ENCODE data around the gene C6orf47. TPM values are rescaled to one million over a fixed set of nuclear protein-coding genes. Genes with fewer than 3 reads are reported as not detected.

The C6orf47 gene
- total and polyA plus RNA-seq, 4 experiments from 2014 or later, result 15.8 to 39.9 (median 33.6) TPM

- intact Hi-C loops (cut with micrococcal nuclease), result no loop called here
- H3K36me3 ChIP-seq (ENCODE audit: insufficient read depth, low read length), result peaks cover 47% of the 10 kb centered on the region
- Mint-ChIP-seq H3K4me1 (peaks cover 0 to 3% (median under 1%) of the 10 kb centered on the region in 4 donors), H3K27me3 (no peaks in the 10 kb centered on the region), H3K9me3 (no peaks in the 10 kb centered on the region), H3K36me3 (peaks cover 20 to 55% of the 10 kb centered on the region in 2 donors), H3K4me3 (no peak overlapping the region), H3K27ac (peak overlapping the region in 3 of 7 donors; percentile 7 to 68 (median 48))
- H3K4me1 ChIP-seq (ENCODE audit: insufficient read depth, low read length), result no peaks in the 10 kb centered on the region
- no peaks in the 10 kb centered on the region for H3K9me3 ChIP-seq (ENCODE audit: control insufficient read depth in 1 of 2, low read length in 2 of 2)
- ChIA-PET POLR2A (ENCODE audit: partially characterized antibody) (interaction anchor here (0.6 to 2.5 kb wide), 2 partner anchors 15 to 143 kb away, joined by 4 to 7 read pairs; partner anchors contain the start of gene ABHD16A), CTCF (ENCODE audit: partially characterized antibody) (interaction anchor here (0.8 kb wide), 1 partner anchor 142 kb away, joined by 4 read pairs; no protein-coding TSS in a partner anchor)
- H3K4me3 ChIP-seq (ENCODE audit: low read length in 2 of 2), result no peak overlapping the region
- DNase-seq, result no peak
- no peak overlapping the region for H3K27ac ChIP-seq (ENCODE audit: low read depth, low read length)
- H3K27me3 ChIP-seq (ENCODE audit: insufficient read depth, low read length), result no peaks in the 10 kb centered on the region
Measured at GRCh38 chr6:31687860-31688693, 27.5 kb upstream of the C6orf47 start.

- POLR2A ChIA-PET (ENCODE audit: partially characterized antibody), result interaction anchor here (2.5 kb wide), 1 partner anchor 16 kb away, joined by 7 read pairs; the partner anchor contains the start of gene ABHD16A
- no peaks in the 10 kb centered on the region for H3K27me3 Mint-ChIP-seq
- H3K36me3 Mint-ChIP-seq, result peaks cover 17 to 48% of the 10 kb centered on the region in 2 donors
- no peak overlapping the region for H3K4me3 Mint-ChIP-seq
- peak overlapping the region in 2 of 7 donors; percentile 52 to 64 for H3K27ac Mint-ChIP-seq
- CTCF ChIA-PET (ENCODE audit: partially characterized antibody), result interaction anchor here (0.8 kb wide), 1 partner anchor 142 kb away, joined by 4 read pairs; no protein-coding TSS in a partner anchor
- no peak overlapping the region for H3K4me3 ChIP-seq (ENCODE audit: low read length in 2 of 2)
- peaks cover 45% of the 10 kb centered on the region for H3K36me3 ChIP-seq (ENCODE audit: insufficient read depth, low read length)
- H3K4me1 ChIP-seq (ENCODE audit: insufficient read depth, low read length), result no peaks in the 10 kb centered on the region
- H3K27me3 ChIP-seq (ENCODE audit: insufficient read depth, low read length), result no peaks in the 10 kb centered on the region
- intact Hi-C loops (cut with micrococcal nuclease), result no loop called here
- peaks cover 0 to 2% (median under 1%) of the 10 kb centered on the region in 4 donors for H3K4me1 Mint-ChIP-seq
- no peak overlapping the region for H3K27ac ChIP-seq (ENCODE audit: low read depth, low read length)
- DNase-seq, result no peak
- no peaks in the 10 kb centered on the region for H3K9me3 Mint-ChIP-seq
- H3K9me3 ChIP-seq (ENCODE audit: control insufficient read depth in 1 of 2, low read length in 2 of 2), result no peaks in the 10 kb centered on the region
Measured at GRCh38 chr6:31687321-31687720, 26.7 kb upstream of the C6orf47 start.

- DNase-seq, result no peak
- H3K27ac ChIP-seq (ENCODE audit: low read depth, low read length), result no peak overlapping the region
- Mint-ChIP-seq H3K36me3 (peaks cover 16 to 46% of the 10 kb centered on the region in 2 donors), H3K4me3 (no peak overlapping the region), H3K27me3 (no peaks in the 10 kb centered on the region), H3K4me1 (peaks cover 2 to 5% (median 3%) of the 10 kb centered on the region in 4 donors), H3K27ac (peak overlapping the region in 3 of 7 donors; percentile 25 to 70 (median 47)), H3K9me3 (no peaks in the 10 kb centered on the region)
- H3K27me3 ChIP-seq (ENCODE audit: insufficient read depth, low read length), result no peaks in the 10 kb centered on the region
- POLR2A ChIA-PET (ENCODE audit: partially characterized antibody), result interaction anchor here (2.5 kb wide), 1 partner anchor 17 kb away, joined by 7 read pairs; the partner anchor contains the start of gene ABHD16A
- intact Hi-C loops (cut with micrococcal nuclease), result no loop called here
- H3K4me3 ChIP-seq (ENCODE audit: low read length in 2 of 2), result no peak overlapping the region
- CTCF ChIA-PET (ENCODE audit: partially characterized antibody), result interaction anchor here (1.2 kb wide), 1 partner anchor 144 kb away, joined by 3 read pairs; no protein-coding TSS in a partner anchor
- H3K9me3 ChIP-seq (ENCODE audit: control insufficient read depth in 1 of 2, low read length in 2 of 2), result no peaks in the 10 kb centered on the region
- H3K4me1 ChIP-seq (ENCODE audit: insufficient read depth, low read length), result peaks cover 4% of the 10 kb centered on the region
- peaks cover 45% of the 10 kb centered on the region for H3K36me3 ChIP-seq (ENCODE audit: insufficient read depth, low read length)
Measured at GRCh38 chr6:31686483-31686882, 25.9 kb upstream of the C6orf47 start.

GRCh38 chr6:31683591-31683990 is 23.0 kb upstream of the C6orf47 start:
- CTCF ChIA-PET (ENCODE audit: partially characterized antibody), result no interaction called here
- Mint-ChIP-seq H3K4me1 (peaks cover 11 to 21% (median 15%) of the 10 kb centered on the region in 4 donors), H3K27ac (peak overlapping the region in 2 of 7 donors; percentile 65 to 77), H3K27me3 (no peaks in the 10 kb centered on the region), H3K4me3 (peak overlapping the region in 1 of 8 donors; percentile 25), H3K9me3 (no peaks in the 10 kb centered on the region), H3K36me3 (peaks cover 14 to 26% of the 10 kb centered on the region in 2 donors)
- peaks cover 22% of the 10 kb centered on the region for H3K36me3 ChIP-seq (ENCODE audit: insufficient read depth, low read length)
- POLR2A ChIA-PET (ENCODE audit: partially characterized antibody), result interaction anchor here (1.3 to 1.4 kb wide), 2 partner anchors 131 to 144 kb away, joined by 3 read pairs; partner anchors contain the start of gene HSPA1B
- intact Hi-C loops (cut with micrococcal nuclease), result loop anchor here (5.0 kb wide), 1 partner anchor 54 kb away; the partner anchor contains the start of gene CLIC1
- H3K4me3 ChIP-seq (ENCODE audit: low read length in 2 of 2), result no peak overlapping the region
- no peak overlapping the region for H3K27ac ChIP-seq (ENCODE audit: low read depth, low read length)
- H3K4me1 ChIP-seq (ENCODE audit: insufficient read depth, low read length), result peaks cover 19% of the 10 kb centered on the region
- no peaks in the 10 kb centered on the region for H3K9me3 ChIP-seq (ENCODE audit: control insufficient read depth in 1 of 2, low read length in 2 of 2)
- no peaks in the 10 kb centered on the region for H3K27me3 ChIP-seq (ENCODE audit: insufficient read depth, low read length)
- DNase-seq, result no peak

- peaks cover 5% of the 10 kb centered on the region for H3K36me3 ChIP-seq (ENCODE audit: insufficient read depth, low read length)
- Mint-ChIP-seq H3K9me3 (no peaks in the 10 kb centered on the region), H3K4me3 (peak overlapping the region; percentile 86 to 91 (median 90)), H3K27me3 (no peaks in the 10 kb centered on the region), H3K4me1 (peaks cover 11 to 27% (median 16%) of the 10 kb centered on the region in 4 donors), H3K36me3 (peaks cover 2 to 8% of the 10 kb centered on the region in 2 donors), H3K27ac (peak overlapping the region; percentile 55 to 87 (median 77))
- no peaks in the 10 kb centered on the region for H3K9me3 ChIP-seq (ENCODE audit: control insufficient read depth in 1 of 2, low read length in 2 of 2)
- H3K27ac ChIP-seq (ENCODE audit: low read depth, low read length), result peak overlapping the region; percentile 51
- peak overlapping the region; percentile 69 to 70 for H3K4me3 ChIP-seq (ENCODE audit: low read length in 2 of 2)
- ChIA-PET CTCF (ENCODE audit: partially characterized antibody) (interaction anchor here (0.7 to 2.1 kb wide), 24 partner anchors 8 to 1086 kb away, joined by 3 to 11 read pairs (median 4); partner anchors contain the start of genes ABHD16A, CLIC1, DXO and GPANK1), POLR2A (ENCODE audit: partially characterized antibody) (interaction anchor here (0.7 to 2.1 kb wide), 15 partner anchors 14 to 183 kb away, joined by 3 to 13 read pairs (median 5); partner anchors contain the start of genes ABHD16A, BAG6, CSNK2B and GPANK1)
- peaks cover 19% of the 10 kb centered on the region for H3K4me1 ChIP-seq (ENCODE audit: insufficient read depth, low read length)
- no peaks in the 10 kb centered on the region for H3K27me3 ChIP-seq (ENCODE audit: insufficient read depth, low read length)
- intact Hi-C loops (cut with micrococcal nuclease), result loop anchor here (2.0 to 5.0 kb wide), 3 partner anchors 16 to 56 kb away; partner anchors contain the start of genes ABHD16A, CLIC1 and GPANK1
- DNase-seq, result peak in 4 of 5 donors; percentile 17 to 43 (median 28)
Measured at GRCh38 chr6:31681135-31681671, 20.6 kb upstream of the C6orf47 start.

GRCh38 chr6:31680226-31681134 is 19.9 kb upstream of the C6orf47 start, which contains the start of gene LY6G5C:
Gene LY6G5C, minus strand, starts transcription at chr6:31681067. Its CDS starts 694 bp downstream, at chr6:31680373.
- peaks cover 11 to 27% (median 16%) of the 10 kb centered on the region in 4 donors for H3K4me1 Mint-ChIP-seq
- H3K4me3 ChIP-seq (ENCODE audit: low read length in 2 of 2), result peak within 1 kb of the TSS; percentile 69 to 70
- H3K27me3 Mint-ChIP-seq, result no peaks in the 10 kb centered on the region
- H3K36me3 ChIP-seq (ENCODE audit: insufficient read depth, low read length), result no peaks in the 10 kb centered on the region
- peaks cover 0 to 4% of the 10 kb centered on the region in 2 donors for H3K36me3 Mint-ChIP-seq
- H3K9me3 Mint-ChIP-seq, result no peaks in the 10 kb centered on the region
- H3K4me3 Mint-ChIP-seq, result peak within 1 kb of the TSS; percentile 86 to 91 (median 90)
- no peaks in the 10 kb centered on the region for H3K27me3 ChIP-seq (ENCODE audit: insufficient read depth, low read length)
- H3K27ac ChIP-seq (ENCODE audit: low read depth, low read length), result peak within 1 kb of the TSS; percentile 51
- peaks cover 19% of the 10 kb centered on the region for H3K4me1 ChIP-seq (ENCODE audit: insufficient read depth, low read length)
- H3K9me3 ChIP-seq (ENCODE audit: control insufficient read depth in 1 of 2, low read length in 2 of 2), result no peaks in the 10 kb centered on the region
- CTCF ChIA-PET (ENCODE audit: partially characterized antibody), result interaction anchor here (0.7 to 2.1 kb wide), 24 partner anchors 9 to 1085 kb away, joined by 3 to 11 read pairs (median 4); partner anchors contain the start of genes ABHD16A, CLIC1, DXO and GPANK1
- H3K27ac Mint-ChIP-seq, result peak within 1 kb of the TSS; percentile 77 to 92 (median 86)
- peak in 4 of 5 donors; percentile 51 to 59 (median 56) for DNase-seq
- intact Hi-C loops (cut with micrococcal nuclease), result loop anchor here (1.0 to 5.0 kb wide), 5 partner anchors 16 to 184 kb away; partner anchors contain the start of genes ABHD16A, CLIC1 and GPANK1
- POLR2A ChIA-PET (ENCODE audit: partially characterized antibody), result interaction anchor here (0.7 to 2.1 kb wide), 15 partner anchors 14 to 183 kb away, joined by 3 to 13 read pairs (median 5); partner anchors contain the start of genes ABHD16A, BAG6, CSNK2B and GPANK1
